Ishikawa (cell line): ENCODE results near the gene ZBTB7C.

Source experiments
- CEBPB ChIP-seq: IDR thresholded peaks from 2 replicates; pipeline ENCODE4 v1.6.1; 2012
- CREB1 ChIP-seq: IDR thresholded peaks from 2 replicates; pipeline ENCODE4 v1.6.1; 2012; ENCODE audit warnings: low read depth
- EGR1 ChIP-seq: IDR thresholded peaks from 2 replicates; pipeline ENCODE4 v1.6.1; 2012
- EP300 ChIP-seq: IDR thresholded peaks from 2 replicates; pipeline ENCODE4 v1.6.1; 2012; ENCODE audit warnings: borderline replicate concordance
- FOXM1 ChIP-seq: IDR thresholded peaks from 2 replicates; pipeline ENCODE4 v1.6.1; 2012; ENCODE audit warnings: low read depth, borderline replicate concordance
- NFIC ChIP-seq: IDR thresholded peaks from 2 replicates; pipeline ENCODE4 v1.6.1; 2012
- RAD21 ChIP-seq: IDR thresholded peaks from 2 replicates; pipeline ENCODE4 v1.6.1; 2012; ENCODE audit warnings: low read depth
- TAF1 ChIP-seq: IDR thresholded peaks from 2 replicates; pipeline ENCODE4 v1.6.1; 2012; ENCODE audit warnings: low read depth, mild to moderate bottlenecking
- TCF12 ChIP-seq: IDR thresholded peaks from 2 replicates; pipeline ENCODE4 v1.6.1; 2012; ENCODE audit warnings: low read depth
- TEAD4 ChIP-seq: IDR thresholded peaks from 2 replicates; pipeline ENCODE4 v1.6.1; 2012
- YY1 ChIP-seq: IDR thresholded peaks from 2 replicates; pipeline ENCODE4 v1.6.1; 2012; ENCODE audit warnings: low read depth
- ZBTB7A ChIP-seq: IDR thresholded peaks from 2 replicates; pipeline ENCODE4 v1.6.1; 2012; ENCODE audit warnings: low read depth
- TF ChIP-seq, protein P1 (sequence below): IDR thresholded peaks from 2 replicates; pipeline ENCODE4 v1.6.1; 2012; ENCODE audit warnings: low read depth, mild to moderate bottlenecking
- TF ChIP-seq, protein P2 (sequence below): IDR thresholded peaks from 2 replicates; pipeline ENCODE4 v1.6.1; 2012
- TF ChIP-seq, protein P3 (sequence below): IDR thresholded peaks from 2 replicates; pipeline ENCODE4 v1.6.1; 2012

Gene ZBTB7C

DNA sequence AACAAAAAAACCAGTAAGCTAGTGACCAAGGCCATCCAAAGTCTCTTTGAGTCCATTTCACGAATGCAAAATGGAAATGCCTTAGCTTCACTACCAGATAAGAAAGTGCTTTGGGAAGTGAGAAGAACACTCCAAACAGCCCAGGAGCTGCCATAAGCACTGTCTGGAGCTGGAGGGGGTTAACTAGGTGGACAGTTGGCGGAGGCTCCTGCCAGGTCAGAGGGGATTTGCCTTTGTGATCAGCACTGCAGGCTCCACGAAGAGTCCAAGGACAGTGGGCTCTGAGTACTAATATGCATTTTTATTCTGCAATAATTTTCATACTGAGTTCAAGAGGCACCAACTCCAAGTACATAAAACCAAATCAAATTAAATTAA lies 245.5 kb downstream of the ZBTB7C start:
- TF ChIP-seq, protein P1, sequence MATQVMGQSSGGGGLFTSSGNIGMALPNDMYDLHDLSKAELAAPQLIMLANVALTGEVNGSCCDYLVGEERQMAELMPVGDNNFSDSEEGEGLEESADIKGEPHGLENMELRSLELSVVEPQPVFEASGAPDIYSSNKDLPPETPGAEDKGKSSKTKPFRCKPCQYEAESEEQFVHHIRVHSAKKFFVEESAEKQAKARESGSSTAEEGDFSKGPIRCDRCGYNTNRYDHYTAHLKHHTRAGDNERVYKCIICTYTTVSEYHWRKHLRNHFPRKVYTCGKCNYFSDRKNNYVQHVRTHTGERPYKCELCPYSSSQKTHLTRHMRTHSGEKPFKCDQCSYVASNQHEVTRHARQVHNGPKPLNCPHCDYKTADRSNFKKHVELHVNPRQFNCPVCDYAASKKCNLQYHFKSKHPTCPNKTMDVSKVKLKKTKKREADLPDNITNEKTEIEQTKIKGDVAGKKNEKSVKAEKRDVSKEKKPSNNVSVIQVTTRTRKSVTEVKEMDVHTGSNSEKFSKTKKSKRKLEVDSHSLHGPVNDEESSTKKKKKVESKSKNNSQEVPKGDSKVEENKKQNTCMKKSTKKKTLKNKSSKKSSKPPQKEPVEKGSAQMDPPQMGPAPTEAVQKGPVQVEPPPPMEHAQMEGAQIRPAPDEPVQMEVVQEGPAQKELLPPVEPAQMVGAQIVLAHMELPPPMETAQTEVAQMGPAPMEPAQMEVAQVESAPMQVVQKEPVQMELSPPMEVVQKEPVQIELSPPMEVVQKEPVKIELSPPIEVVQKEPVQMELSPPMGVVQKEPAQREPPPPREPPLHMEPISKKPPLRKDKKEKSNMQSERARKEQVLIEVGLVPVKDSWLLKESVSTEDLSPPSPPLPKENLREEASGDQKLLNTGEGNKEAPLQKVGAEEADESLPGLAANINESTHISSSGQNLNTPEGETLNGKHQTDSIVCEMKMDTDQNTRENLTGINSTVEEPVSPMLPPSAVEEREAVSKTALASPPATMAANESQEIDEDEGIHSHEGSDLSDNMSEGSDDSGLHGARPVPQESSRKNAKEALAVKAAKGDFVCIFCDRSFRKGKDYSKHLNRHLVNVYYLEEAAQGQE, result no peak
- no peak for TF ChIP-seq EP300
- TF ChIP-seq NFIC, result no peak
- no peak for TF ChIP-seq YY1
- no peak for TF ChIP-seq CEBPB
- no peak for TF ChIP-seq RAD21
- TF ChIP-seq CREB1, result no peak
- TF ChIP-seq ZBTB7A, result no peak
- TF ChIP-seq EGR1, result no peak
- TF ChIP-seq, protein P2, sequence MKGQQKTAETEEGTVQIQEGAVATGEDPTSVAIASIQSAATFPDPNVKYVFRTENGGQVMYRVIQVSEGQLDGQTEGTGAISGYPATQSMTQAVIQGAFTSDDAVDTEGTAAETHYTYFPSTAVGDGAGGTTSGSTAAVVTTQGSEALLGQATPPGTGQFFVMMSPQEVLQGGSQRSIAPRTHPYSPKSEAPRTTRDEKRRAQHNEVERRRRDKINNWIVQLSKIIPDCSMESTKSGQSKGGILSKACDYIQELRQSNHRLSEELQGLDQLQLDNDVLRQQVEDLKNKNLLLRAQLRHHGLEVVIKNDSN, result no peak
- TF ChIP-seq TEAD4, result no peak
- TF ChIP-seq FOXM1, result no peak
- TF ChIP-seq TCF12, result no peak

DNA sequence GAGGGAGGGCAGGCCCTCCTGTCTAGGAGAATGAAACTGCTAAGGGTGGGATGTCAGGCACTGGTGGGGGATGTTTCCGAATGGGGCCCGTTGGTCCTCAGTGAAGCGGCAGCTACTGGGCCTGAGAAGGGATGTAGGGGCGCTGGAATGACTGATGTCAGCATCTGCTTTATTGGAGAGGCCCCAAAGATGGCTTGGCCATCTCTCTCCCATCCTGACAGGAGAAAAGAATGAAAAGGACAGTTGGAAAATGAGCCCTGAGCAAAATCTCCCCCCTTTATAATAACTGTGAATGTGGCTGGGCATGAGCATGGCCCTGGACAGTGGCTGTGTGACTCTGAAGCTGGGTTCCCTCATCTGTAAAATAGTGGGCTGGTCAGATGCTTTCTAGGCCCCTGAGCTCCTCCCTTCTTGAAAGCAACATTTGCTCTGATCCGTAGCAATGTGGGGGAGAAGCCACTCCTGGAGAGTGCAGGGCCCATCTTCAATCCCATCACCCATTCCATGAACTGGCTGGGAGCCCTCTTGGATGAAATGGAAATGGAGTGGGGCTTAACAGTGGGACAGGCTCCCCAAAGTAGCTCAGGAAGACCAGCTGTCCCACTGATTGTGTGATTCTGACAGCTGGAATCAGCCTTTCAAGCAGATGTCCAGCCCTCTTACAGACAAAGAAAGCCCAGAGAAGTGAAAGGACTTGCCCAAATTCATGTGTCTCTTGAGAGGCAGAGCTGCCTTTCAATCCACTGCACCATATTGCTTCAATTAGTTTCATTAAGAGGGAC lies 246.0 kb downstream of the ZBTB7C start:
- no peak for TF ChIP-seq CREB1

DNA sequence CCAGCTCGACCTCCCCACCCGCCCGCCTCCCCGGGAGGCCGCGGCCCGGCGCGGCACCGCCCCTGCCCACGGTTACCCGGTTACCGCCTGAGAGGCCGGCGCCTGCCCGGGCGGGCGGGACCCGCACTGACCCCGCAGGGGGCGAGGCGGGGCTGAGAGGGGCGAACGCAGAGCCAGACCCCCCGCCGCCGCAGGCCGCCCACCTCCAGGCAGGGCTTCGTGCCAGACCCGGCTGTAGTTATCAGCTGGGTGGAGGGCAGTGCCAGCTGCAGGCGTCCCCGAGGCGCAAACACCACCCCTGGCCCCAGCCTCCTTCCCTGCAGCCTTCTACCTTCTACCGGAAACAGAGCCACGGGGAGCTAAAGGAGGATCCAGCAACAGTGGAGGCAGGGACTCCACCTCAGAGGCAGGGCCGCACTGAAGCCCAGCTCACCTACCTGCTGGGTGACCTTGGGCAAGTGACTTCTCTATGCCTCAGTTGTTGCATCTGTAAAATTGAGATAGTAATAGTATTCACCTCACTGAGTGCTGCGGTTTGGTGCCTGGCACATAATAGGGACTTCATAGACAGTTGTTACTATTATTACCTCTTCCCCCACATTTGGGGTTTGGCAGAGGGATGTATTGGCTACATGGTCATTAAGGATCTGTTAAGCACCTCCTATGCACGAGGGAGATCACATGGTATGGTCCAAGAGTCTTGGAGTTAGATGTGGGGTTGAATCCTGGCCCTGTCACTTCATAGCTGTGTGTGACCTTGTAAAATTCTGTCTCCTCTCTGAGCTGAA lies 247.1 kb downstream of the ZBTB7C start:
- 0 out of 2 replicates have a peak, but pooled peaks have one; percentile 13 for TF ChIP-seq EP300
- TF ChIP-seq FOXM1, result no peak
- TF ChIP-seq TEAD4, result no peak
- no peak; the same call in 1 of the 2 replicates for TF ChIP-seq TAF1
- TF ChIP-seq ZBTB7A, result peak; percentile 97
- TF ChIP-seq EGR1, result peak; percentile 33; the same call in 1 of the 2 replicates
- TF ChIP-seq CEBPB, result no peak
- TF ChIP-seq NFIC, result peak; percentile 84
- TF ChIP-seq CREB1, result no peak
- TF ChIP-seq, protein P3, sequence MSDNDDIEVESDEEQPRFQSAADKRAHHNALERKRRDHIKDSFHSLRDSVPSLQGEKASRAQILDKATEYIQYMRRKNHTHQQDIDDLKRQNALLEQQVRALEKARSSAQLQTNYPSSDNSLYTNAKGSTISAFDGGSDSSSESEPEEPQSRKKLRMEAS, result peak; percentile 25; the same call in 1 of the 2 replicates
- TF ChIP-seq TCF12, result peak; percentile 81; the same call in 1 of the 2 replicates
- TF ChIP-seq RAD21, result no peak
- TF ChIP-seq, protein P2, result no peak
- no peak for TF ChIP-seq YY1
- TF ChIP-seq, protein P1, result no peak

DNA sequence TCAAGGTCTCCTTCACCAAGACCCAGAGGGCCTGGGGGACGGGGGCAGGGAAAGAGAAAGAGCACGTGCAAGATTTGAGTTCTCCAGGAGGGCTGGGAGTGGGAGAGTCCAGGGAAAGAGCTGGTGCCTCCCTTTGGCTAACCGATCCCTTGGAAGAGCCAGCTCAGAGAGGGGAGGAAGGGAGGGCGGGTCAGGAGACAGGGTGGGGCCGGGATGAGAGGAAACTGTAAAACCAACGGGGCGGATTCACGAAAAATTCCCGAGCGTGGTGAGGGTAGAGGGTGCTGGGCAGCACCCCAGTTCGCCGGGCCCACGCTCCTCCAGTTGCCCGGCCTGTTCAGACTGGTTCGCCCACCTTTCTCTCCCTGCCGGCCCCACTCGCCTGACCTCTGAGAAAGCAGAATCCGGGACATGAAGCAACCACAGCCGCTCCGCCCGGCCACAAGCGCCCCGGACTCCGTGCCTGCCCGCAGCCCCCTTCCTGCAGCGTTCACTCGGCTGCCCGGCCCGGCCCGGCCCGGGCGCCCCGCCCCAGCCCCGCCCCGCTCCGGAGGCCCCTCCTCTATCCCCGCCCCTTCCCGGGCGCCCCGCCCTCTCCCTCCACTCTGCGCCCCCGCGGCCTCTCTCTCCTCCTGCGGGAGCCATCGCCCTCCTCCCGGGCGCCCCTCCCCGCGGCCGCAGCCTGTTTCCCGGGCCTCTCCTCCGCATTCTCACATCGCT lies 247.8 kb downstream of the ZBTB7C start:
- peak; percentile 28; the same call in 1 of the 2 replicates for TF ChIP-seq TAF1
- TF ChIP-seq CEBPB, result no peak

DNA sequence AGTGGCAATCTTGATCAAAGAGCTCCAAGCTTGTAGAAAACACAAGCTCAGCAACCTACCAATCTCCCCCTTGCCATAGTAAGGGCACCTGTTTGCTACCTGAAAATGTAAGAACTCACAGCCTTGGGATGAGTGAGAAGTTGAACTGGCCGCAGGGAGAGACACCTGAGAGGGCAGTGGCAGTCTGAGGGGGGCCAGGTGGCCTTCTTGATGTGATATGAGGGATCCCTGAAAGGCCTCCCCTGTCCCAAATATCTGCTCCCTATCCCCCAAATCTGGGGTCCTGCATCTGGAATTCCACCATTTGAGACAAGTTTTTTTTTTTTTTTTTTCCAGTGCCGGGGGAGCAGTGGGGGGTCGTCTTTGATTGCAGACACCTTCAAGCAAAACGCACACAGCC lies 248.6 kb downstream of the ZBTB7C start:
- TF ChIP-seq, protein P3, result no peak
- no peak for TF ChIP-seq TAF1
- no peak for TF ChIP-seq YY1
- TF ChIP-seq EGR1, result no peak
- no peak for TF ChIP-seq CEBPB
- TF ChIP-seq, protein P1, result no peak
- TF ChIP-seq EP300, result no peak
- no peak for TF ChIP-seq CREB1
- TF ChIP-seq FOXM1, result no peak
- no peak for TF ChIP-seq NFIC
- TF ChIP-seq, protein P2, result no peak
- no peak for TF ChIP-seq TCF12
- TF ChIP-seq RAD21, result no peak
- TF ChIP-seq TEAD4, result no peak
- TF ChIP-seq ZBTB7A, result no peak
